Gastrocnemius medialis (tissue), 4 donors: ENCODE measurements around the gene OXA1L. TPM values are rescaled to one million over a fixed set of nuclear protein-coding genes. Genes with fewer than 3 reads are reported as not detected.
"Not testable (repeated sequence)": the region's sequence is repeated elsewhere in the genome, so short reads cannot be mapped to it uniquely, and the experiment has no call there.

Source experiments
- ATAC-seq, 2 donors: fragments of 150-250 bp; one replicate each; pipeline ENCODE4 v1.9.1; 2016
- DNase-seq, 2 donors: peaks; one replicate each; pipeline ENCODE4 v3.0.0-alpha.2; 2019
- H3K27ac ChIP-seq, 4 donors: fragments of 200-600 bp; sonication (generic); 1 replicate in 1 of 4; 2 replicates in 3 of 4; pipeline ENCODE4 v1.5.1; 2016 to 2018; ENCODE audit warnings: mild to moderate bottlenecking in 2 of 4, moderate library complexity in 1 of 4
- H3K27me3 ChIP-seq, 3 donors: fragments of 200-600 bp; sonication (generic) in 2 of 3; 1 replicate in 1 of 3; 2 replicates in 2 of 3; pipeline versions ENCODE4 v1.5.1 to v1.6.0; 2016 to 2019; ENCODE audit warnings: mild to moderate bottlenecking in 1 of 3, moderate library complexity in 1 of 3
- H3K36me3 ChIP-seq, 2 donors: fragments of 200-600 bp; sonication (generic) in 1 of 2; one replicate each; pipeline ENCODE4 v1.5.1; 2017 to 2018
- H3K4me1 ChIP-seq, 2 donors: fragments of 200-600 bp; sonication (generic) in 1 of 2; one replicate each; pipeline ENCODE4 v1.5.1; 2016 to 2017; ENCODE audit warnings: mild to moderate bottlenecking in 2 of 2
- H3K4me3 ChIP-seq, 4 donors: fragments of 200-600 bp; sonication (generic) in 3 of 4; 1 replicate in 1 of 4; 2 replicates in 3 of 4; pipeline ENCODE4 v1.5.1; 2016 to 2019; ENCODE audit warnings: mild to moderate bottlenecking in 2 of 4
- H3K9me3 ChIP-seq, 3 donors: fragments of 200-600 bp; sonication (generic) in 2 of 3; 1 replicate in 1 of 3; 2 replicates in 2 of 3; pipeline ENCODE4 v1.5.1; 2016 to 2019
- POLR2A ChIP-seq, 2 donors: fragments of 450-650 bp; IDR thresholded peaks; one replicate each; pipeline ENCODE4 v1.6.1; 2017; ENCODE audit warnings: antibody characterized with exemption in 2 of 2, mild to moderate bottlenecking in 2 of 2, moderate library complexity in 2 of 2
- in situ Hi-C, 4 donors: fragments of 200-750 bp; cut with MboI; loops; one replicate each; pipeline versions ENCODE4 v1.15.0 to v1.8.0; 2017; ENCODE audit warnings: low sequenced_read_pairs in 4 of 4
- intact Hi-C: fragments of 100-400 bp; cut with DNase I; formaldehyde crosslinking; loops from one replicate; pipeline ENCODE4 v1.15.1; 2023; ENCODE audit warnings: low total_unique reads
- total RNA-seq, 4 donors: library from RNA; depleted of rRNA; stranded (reverse); fragments of >200 nt; gene quantifications; one replicate each; pipeline versions ENCODE4 v1.1.0 to v1.2.3, GENCODE V29; 2016
- TF ChIP-seq, protein P1 (sequence below), 5 experiments: fragments of 450-650 bp in 3 of 5; fragments of 200-600 bp in 2 of 5; sonication (generic) in 2 of 5; IDR thresholded peaks in 4 of 5; conservative IDR thresholded peaks in 1 of 5; 1 replicate in 4 of 5; 2 replicates in 1 of 5; pipeline ENCODE4 v1.5.1; 2016 to 2019; ENCODE audit warnings: antibody characterized with exemption in 5 of 5, mild to moderate bottlenecking in 3 of 5, moderate library complexity in 3 of 5

OXA1L gene
- total RNA-seq, 4 donors from 2014 or later: 83.5 to 135 (median 114) TPM

DNA sequence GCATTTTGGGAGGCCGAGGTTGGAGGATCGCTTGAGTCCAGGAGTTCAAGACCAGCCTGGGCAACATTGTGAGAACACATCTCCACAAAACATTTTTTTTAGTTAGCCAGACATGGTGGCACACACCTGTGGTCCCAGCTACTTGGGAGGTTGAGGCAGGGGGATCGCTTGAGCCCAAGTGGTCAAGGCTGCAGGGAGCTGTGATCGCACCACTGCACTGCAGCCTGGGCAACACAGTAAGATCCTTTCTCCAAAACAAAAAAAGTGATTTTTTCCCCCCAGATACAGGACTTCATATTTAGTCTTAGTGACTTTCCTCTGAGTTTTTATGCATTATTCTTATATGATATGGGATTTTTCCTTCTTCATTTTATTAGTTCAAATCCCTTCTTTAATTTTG lies 20.2 kb downstream of the OXA1L start:
- no peak overlapping the region for H3K4me3 ChIP-seq
- H3K4me1 ChIP-seq: no peaks in the 10 kb centered on the region
- H3K9me3 ChIP-seq: no peaks in the 10 kb centered on the region
- intact Hi-C loops: no loop called here
- H3K36me3 ChIP-seq: no peaks in the 10 kb centered on the region
- H3K27me3 ChIP-seq: no peaks in the 10 kb centered on the region
- no peak for TF ChIP-seq POLR2A (IDR thresholded peaks at IDR 0.05)
- TF ChIP-seq, protein P1, sequence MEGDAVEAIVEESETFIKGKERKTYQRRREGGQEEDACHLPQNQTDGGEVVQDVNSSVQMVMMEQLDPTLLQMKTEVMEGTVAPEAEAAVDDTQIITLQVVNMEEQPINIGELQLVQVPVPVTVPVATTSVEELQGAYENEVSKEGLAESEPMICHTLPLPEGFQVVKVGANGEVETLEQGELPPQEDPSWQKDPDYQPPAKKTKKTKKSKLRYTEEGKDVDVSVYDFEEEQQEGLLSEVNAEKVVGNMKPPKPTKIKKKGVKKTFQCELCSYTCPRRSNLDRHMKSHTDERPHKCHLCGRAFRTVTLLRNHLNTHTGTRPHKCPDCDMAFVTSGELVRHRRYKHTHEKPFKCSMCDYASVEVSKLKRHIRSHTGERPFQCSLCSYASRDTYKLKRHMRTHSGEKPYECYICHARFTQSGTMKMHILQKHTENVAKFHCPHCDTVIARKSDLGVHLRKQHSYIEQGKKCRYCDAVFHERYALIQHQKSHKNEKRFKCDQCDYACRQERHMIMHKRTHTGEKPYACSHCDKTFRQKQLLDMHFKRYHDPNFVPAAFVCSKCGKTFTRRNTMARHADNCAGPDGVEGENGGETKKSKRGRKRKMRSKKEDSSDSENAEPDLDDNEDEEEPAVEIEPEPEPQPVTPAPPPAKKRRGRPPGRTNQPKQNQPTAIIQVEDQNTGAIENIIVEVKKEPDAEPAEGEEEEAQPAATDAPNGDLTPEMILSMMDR (IDR thresholded peaks at IDR 0.05 in 4 of 5, conservative IDR thresholded peaks at IDR 0.05 in 1 of 5): no peak
- in situ Hi-C loops: no loop called here
- ATAC-seq (no peak), DNase-seq (no peak)
- no peak overlapping the region for H3K27ac ChIP-seq

DNA sequence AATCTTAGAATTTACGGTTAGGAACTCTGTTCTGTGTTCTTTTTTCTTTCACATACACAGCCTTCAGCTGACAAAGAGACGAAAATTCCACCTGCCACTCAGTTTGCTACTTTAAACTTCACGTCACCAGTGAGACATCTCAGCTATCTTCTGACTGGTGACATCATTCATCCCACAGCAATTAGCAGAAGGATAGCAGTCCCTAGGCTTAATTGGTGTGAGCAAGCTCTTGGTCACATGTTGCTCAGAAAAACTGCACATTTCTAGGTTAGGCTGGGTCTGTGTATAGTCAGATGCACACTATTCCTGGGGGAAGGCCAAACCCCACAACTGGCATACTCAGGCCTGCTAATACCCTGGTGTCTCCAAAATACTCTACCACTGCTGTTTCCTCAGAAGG lies 24.8 kb downstream of the OXA1L start:
- ATAC-seq: no peak
- intact Hi-C loops: no loop called here

DNA sequence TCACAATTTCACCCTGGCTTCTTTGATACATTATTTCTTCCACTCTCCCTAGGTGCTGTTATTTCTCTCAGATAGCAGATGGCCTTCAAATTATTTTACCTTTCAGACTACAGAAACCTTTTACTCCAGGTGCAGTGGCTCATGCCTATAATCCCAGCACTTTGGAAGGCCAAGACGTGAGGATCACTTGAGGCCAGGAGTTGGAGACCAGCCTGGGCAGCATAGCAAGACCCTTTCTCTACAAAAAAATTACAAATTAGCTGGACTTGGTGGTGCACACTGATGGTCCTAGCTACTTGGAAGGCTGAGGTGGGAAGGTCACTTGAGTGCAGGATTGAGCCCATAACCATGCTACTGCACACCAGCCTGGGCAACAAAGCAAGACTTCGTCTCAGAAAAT lies 25.7 kb downstream of the OXA1L start:
- intact Hi-C loops: no loop called here
- in situ Hi-C loops: no loop called here
- DNase-seq (no peak), ATAC-seq (no peak)
- H3K9me3 ChIP-seq: no peaks in the 10 kb centered on the region
- no peaks in the 10 kb centered on the region for H3K4me1 ChIP-seq
- H3K27ac ChIP-seq: no peak overlapping the region
- TF ChIP-seq POLR2A (IDR thresholded peaks at IDR 0.05): no peak
- TF ChIP-seq, protein P1 (IDR thresholded peaks at IDR 0.05 in 4 of 5, conservative IDR thresholded peaks at IDR 0.05 in 1 of 5): no peak
- no peaks in the 10 kb centered on the region for H3K36me3 ChIP-seq
- H3K27me3 ChIP-seq: no peaks in the 10 kb centered on the region
- no peak overlapping the region for H3K4me3 ChIP-seq

More for the DNA sequence above, 24.8 kb downstream of the OXA1L start:
- Histone ChIP-seq H3K36me3 (no peaks in the 10 kb centered on the region), H3K27me3 (no peaks in the 10 kb centered on the region), H3K4me3 (no peak overlapping the region), H3K27ac (no peak overlapping the region), H3K4me1 (no peaks in the 10 kb centered on the region), H3K9me3 (no peaks in the 10 kb centered on the region)
- in situ Hi-C loops: no loop called here
- no peak for TF ChIP-seq POLR2A (IDR thresholded peaks at IDR 0.05)
- TF ChIP-seq, protein P1 (IDR thresholded peaks at IDR 0.05 in 4 of 5, conservative IDR thresholded peaks at IDR 0.05 in 1 of 5): no peak
- DNase-seq: no peak

DNA sequence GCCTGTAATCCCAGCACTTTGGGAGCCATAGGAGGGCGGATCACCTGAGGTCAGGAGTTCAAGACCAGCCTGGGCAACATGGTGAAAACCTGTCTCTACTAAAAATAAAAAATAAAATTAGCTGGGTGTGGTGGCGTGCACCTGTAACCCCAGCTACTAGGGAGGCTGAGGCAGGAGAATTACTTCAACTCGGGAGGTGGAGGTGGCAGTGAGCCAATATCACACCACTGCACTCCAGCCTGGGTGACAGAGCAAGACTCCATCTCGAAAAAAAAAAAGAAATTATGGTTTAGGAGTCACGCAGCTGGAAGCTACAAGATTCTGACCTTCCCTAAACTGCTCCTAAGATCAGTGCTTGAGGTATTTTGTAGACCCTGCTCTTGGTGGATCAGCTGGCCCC lies 27.1 kb downstream of the OXA1L start:
- H3K27ac ChIP-seq, H3K4me3 ChIP-seq, H3K9me3 ChIP-seq, intact Hi-C loops, H3K36me3 ChIP-seq, H3K27me3 ChIP-seq, H3K4me1 ChIP-seq, in situ Hi-C loops, ATAC-seq, DNase-seq: not testable (repeated sequence)

DNA sequence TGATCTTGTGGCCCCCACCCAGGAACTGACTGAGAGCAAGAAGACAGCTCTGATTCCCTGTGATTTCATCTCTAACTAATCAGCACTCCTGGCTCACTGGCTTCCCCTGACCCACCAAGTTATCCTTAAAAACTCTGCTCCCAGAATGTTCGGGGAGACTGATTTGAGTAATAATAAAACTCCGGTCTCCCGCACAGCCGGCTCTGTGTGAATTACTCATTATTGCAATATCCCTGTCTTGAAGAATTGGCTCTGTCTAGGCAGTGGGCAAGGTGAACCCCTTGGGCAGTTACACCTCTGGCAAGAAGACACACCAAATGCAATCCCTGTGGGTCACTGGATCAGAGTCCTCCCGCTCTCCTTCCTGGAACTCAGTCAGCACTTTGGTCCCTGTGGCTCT lies 27.5 kb downstream of the OXA1L start:
- no peak overlapping the region for H3K4me3 ChIP-seq
- H3K27me3 ChIP-seq: no peaks in the 10 kb centered on the region
- TF ChIP-seq POLR2A (IDR thresholded peaks at IDR 0.05): no peak
- TF ChIP-seq, protein P1 (IDR thresholded peaks at IDR 0.05 in 4 of 5, conservative IDR thresholded peaks at IDR 0.05 in 1 of 5): no peak
- in situ Hi-C loops: no loop called here
- ATAC-seq (no peak), DNase-seq (no peak)
- no peak overlapping the region for H3K27ac ChIP-seq
- no peaks in the 10 kb centered on the region for H3K36me3 ChIP-seq
- no peaks in the 10 kb centered on the region for H3K9me3 ChIP-seq
- intact Hi-C loops: no loop called here
- H3K4me1 ChIP-seq: no peaks in the 10 kb centered on the region
